ENCODE results near the gene CWF19L2.

Gene CWF19L2

DNA sequence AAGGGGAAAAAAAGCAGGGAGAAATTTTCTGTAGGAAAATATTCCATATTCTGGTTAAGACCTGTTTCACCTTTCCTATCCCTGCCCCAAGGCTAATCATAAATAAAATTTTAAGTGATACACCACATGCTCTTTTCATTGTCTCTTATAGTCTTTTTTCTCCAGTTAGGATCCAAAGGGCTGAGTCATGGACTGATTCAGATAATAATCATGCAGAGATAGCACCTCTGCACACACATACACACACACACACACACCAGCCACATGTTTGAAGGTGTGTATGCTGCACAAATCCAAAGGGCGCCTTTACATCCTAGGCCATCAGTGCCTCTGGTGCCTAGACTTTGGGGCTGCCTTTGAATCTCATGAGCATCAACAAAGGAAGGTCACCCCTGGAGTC lies 35.5 kb upstream of the CWF19L2 start:
- TF ChIP-seq CTCF (IDR thresholded peaks at IDR 0.05; ENCODE audit: borderline replicate concordance, insufficient read depth, low read depth, low read length): no peak
- H3K4me3 ChIP-seq (ENCODE audit: low read depth, low read length): no peak overlapping the region

DNA sequence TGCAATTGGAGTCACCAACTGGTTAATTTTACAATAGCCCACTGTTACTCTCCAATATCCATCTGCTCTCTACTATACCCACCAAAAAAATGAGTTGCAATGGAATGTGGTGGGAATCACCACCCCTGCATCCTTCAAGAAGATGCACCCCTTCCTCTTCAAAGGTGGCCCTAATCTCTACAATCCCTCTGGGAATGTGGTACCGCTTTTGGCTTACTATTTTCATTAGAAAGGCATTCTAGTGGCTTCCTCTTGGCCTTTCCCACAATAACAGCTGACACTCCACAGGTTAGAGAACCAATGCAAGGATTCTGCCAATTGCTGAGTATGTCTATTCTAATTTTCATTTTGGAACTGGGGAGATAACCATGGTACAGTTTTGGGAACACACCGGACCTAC lies 33.2 kb upstream of the CWF19L2 start:
- TF ChIP-seq CTCF (IDR thresholded peaks at IDR 0.05; ENCODE audit: borderline replicate concordance, insufficient read depth, low read depth, low read length): no peak
- H3K4me3 ChIP-seq (ENCODE audit: low read depth, low read length): no peak overlapping the region

- H3K4me3 ChIP-seq (ENCODE audit: low read depth, low read length): no peak overlapping the region
- no peak for TF ChIP-seq CTCF (IDR thresholded peaks at IDR 0.05; ENCODE audit: borderline replicate concordance, insufficient read depth, low read depth, low read length)
Observed at GRCh38 chr11:107482234-107482633, 24.6 kb upstream of the CWF19L2 start.

DNA sequence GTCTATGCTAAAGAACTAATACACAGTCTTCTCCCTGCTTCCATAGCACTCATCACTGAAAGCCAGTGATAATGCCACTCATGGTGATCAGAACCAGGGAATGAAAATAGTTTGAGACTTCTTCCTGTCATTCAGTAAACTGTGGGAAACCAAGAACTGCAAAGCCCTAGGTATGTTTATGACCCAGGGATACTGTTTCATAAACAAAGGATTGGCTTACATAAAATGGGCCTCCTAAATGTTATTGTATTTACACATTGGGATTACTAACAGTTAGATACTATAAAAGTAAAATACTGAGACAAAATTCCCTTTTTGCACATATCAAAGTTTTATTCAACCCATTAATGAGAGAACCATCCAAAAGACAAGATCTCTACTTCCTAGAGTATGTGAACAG lies 21.3 kb upstream of the CWF19L2 start:
- TF ChIP-seq CTCF (IDR thresholded peaks at IDR 0.05; ENCODE audit: borderline replicate concordance, insufficient read depth, low read depth, low read length): no peak
- no peak overlapping the region for H3K4me3 ChIP-seq (ENCODE audit: low read depth, low read length)

DNA sequence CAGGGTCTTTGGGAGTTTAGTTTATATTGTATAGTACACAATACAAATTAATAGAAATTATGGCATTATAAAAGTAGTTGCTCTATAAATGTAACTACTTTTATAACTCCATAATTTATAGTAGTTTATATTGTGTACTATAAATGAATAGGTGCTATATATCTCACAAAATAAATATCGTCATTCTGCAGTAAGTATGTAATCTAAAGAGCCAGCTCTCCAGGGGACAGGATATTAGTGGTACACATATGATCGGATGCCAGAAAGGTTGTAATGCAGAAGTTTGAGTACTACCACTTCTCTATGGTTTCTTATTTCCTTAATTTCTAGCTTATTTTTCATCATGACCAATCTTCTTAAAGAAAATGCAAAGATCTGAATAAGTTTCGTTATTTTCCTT lies 20.2 kb upstream of the CWF19L2 start:
- TF ChIP-seq CTCF (IDR thresholded peaks at IDR 0.05; ENCODE audit: borderline replicate concordance, insufficient read depth, low read depth, low read length): no peak
- H3K4me3 ChIP-seq (ENCODE audit: low read depth, low read length): no peak overlapping the region

- no peak for TF ChIP-seq CTCF (IDR thresholded peaks at IDR 0.05; ENCODE audit: borderline replicate concordance, insufficient read depth, low read depth, low read length)
- no peak overlapping the region for H3K4me3 ChIP-seq (ENCODE audit: low read depth, low read length)
Observed at GRCh38 chr11:107473792-107474191, 16.2 kb upstream of the CWF19L2 start.

DNA sequence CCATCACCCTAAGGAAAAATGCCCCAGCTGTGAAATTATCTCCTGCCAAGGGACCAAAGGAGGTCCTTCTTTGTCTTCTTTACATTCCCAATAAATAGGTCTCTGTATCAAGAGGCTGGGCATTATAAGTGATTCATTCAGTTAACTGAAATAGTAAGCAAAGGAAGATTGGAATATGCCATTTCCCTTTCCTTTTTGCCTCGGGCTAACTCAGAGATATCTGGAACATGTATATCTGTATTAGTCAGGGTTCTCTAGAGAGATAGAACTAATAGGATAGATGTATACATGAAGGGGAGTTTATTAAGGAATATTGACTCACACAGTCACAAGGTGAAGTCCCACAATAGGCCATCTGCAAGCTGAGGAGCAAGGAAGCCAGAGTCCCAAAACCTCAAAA lies 15.3 kb upstream of the CWF19L2 start:
- no peak overlapping the region for H3K4me3 ChIP-seq (ENCODE audit: low read depth, low read length)
- TF ChIP-seq CTCF (IDR thresholded peaks at IDR 0.05; ENCODE audit: borderline replicate concordance, insufficient read depth, low read depth, low read length): no peak
